ENCODE data around the gene HSF5.

DNA sequence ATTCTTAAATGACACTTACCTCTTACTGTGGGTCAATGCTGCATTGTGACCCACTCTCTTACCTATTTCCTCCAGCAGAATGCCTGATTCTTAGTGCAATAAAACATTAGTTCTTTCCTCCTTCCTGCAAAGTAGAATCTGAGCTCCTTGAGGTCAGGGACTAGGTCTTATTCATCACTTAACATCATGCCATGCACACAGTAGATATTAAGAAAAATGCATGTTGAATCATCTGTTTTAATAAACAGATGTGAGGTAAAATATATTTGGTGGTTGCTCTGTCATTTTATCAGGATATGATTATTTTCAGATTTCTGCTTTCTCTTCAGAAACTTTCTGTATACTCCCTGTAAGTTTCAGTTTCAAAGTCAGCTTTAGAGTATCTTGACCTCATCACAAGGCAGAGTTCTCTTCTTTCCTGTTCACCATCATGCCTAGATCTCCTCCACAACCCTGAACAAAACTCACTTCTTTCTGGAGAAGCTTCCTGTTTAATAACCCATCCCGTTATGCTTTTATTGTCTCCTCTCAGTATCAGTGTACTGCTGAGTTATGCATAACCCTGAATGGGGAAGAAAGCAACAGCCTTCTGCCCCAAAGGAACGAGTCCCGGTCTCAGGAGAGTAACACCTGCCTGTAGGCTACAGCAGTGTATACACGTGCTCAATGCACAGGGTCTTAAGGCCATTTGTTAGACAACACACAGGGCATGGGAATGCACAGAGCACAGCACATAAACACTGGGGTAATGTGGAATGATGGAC lies 105.9 kb downstream of the HSF5 start:
- TF ChIP-seq, protein P1, sequence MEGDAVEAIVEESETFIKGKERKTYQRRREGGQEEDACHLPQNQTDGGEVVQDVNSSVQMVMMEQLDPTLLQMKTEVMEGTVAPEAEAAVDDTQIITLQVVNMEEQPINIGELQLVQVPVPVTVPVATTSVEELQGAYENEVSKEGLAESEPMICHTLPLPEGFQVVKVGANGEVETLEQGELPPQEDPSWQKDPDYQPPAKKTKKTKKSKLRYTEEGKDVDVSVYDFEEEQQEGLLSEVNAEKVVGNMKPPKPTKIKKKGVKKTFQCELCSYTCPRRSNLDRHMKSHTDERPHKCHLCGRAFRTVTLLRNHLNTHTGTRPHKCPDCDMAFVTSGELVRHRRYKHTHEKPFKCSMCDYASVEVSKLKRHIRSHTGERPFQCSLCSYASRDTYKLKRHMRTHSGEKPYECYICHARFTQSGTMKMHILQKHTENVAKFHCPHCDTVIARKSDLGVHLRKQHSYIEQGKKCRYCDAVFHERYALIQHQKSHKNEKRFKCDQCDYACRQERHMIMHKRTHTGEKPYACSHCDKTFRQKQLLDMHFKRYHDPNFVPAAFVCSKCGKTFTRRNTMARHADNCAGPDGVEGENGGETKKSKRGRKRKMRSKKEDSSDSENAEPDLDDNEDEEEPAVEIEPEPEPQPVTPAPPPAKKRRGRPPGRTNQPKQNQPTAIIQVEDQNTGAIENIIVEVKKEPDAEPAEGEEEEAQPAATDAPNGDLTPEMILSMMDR (IDR thresholded peaks at IDR 0.05) = no peak
- TF ChIP-seq POLR2A (IDR thresholded peaks at IDR 0.05) = no peak

All from stomach (tissue), 4 donors.